Colonic mucosa (tissue), 4 donors: ENCODE measurements around the gene NCAPG2. TPM values are rescaled to one million over a fixed set of nuclear protein-coding genes. Genes with fewer than 3 reads are reported as not detected.

ENCODE experiments used
- DNase-seq: peaks from one replicate; pipeline ENCODE4 v3.0.0-alpha.2; 2020
- H3K27ac ChIP-seq: fragments of 200-600 bp; one replicate; pipeline ENCODE4 v1.8.0; 2021
- H3K27me3 ChIP-seq: fragments of 200-600 bp; one replicate; pipeline ENCODE4 v1.8.0; 2021
- H3K36me3 ChIP-seq: fragments of 200-600 bp; one replicate; pipeline ENCODE4 v1.8.0; 2021
- H3K4me1 ChIP-seq: fragments of 200-600 bp; one replicate; pipeline ENCODE4 v1.8.0; 2021; ENCODE audit warnings: mild to moderate bottlenecking
- H3K4me3 ChIP-seq: fragments of 200-600 bp; one replicate; pipeline ENCODE4 v1.8.0; 2021
- H3K9ac ChIP-seq, 2 donors: one replicate each; pipeline ENCODE4 v1.7.0; 2013; ENCODE audit warnings: control low read depth in 2 of 2, low read depth in 2 of 2, low read length in 2 of 2
- H3K9me3 ChIP-seq: fragments of 200-600 bp; one replicate; pipeline ENCODE4 v1.8.0; 2021
- intact Hi-C: fragments of 100-400 bp; cut with DNase I; formaldehyde crosslinking; loops from one replicate; pipeline ENCODE4 v1.14.1; 2022
- total RNA-seq, 2 donors: library from RNA; stranded (reverse); fragmentation: NEBNext Ultra II Directional in 1 of 2; extraction: Animal tissue kit (Norgen Biotek cat#: 25700) in 1 of 2; gene quantifications; one replicate each; pipeline ENCODE4 v1.2.1, GENCODE V29; 2021
- TF ChIP-seq, protein P1 (sequence below): fragments of 200-600 bp; IDR thresholded peaks from one replicate; pipeline ENCODE4 v1.8.0; 2022; ENCODE audit warnings: antibody characterized with exemption, mild to moderate bottlenecking
- donor health status: healthy.
- donor health status: DM: no; HTN: no; CAD: no.
- donor health status: DM: no; HTN: no; CAD: no.

Gene NCAPG2
- total RNA-seq, 2 donors from 2014 or later, result 15.0 to 48.4 TPM

DNA sequence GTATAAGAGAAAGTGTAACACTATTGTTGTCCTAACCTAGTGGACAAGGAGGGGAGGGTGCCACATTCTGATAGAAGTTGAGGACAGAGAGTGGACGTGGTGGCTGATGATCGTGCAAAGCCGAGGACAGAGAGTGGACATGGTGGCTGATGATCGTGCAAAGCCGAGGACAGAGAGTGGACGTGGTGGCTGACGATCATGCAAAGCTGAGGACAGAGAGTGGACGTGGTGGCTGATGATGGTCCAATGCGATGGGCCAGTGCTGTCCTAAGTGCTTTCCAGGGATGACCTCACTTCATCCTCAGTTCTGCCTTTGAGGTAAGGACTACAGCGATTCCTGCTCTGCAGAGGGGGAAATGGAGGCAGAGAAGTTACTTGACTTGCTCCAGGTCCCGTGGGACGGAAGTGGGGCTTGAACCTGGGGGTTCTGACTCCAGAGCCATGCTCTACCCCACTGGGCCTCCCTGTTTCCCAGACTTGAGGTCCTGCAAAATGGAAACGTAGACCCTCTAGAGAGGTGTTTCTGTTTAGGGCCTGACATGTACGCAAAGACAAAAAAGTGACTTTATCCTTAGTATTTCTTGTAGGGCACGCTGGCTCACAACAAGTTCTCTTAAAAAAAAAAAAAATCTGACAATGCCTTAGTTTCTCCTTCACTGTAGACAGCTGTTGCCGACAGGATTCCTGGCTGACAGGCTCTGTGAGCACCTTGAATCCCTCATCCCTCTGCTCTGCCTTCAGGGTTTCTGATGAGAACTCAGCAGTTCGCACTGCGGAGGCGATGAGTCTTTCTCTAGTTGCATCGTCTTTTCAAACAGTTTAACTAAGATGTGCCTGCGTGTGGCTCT lies 20.3 kb upstream of the NCAPG2 start:
- Histone ChIP-seq H3K4me1 (no peaks in the 10 kb centered on the region), H3K36me3 (no peaks in the 10 kb centered on the region), H3K9ac (no peak overlapping the region), H3K9me3 (no peaks in the 10 kb centered on the region), H3K27me3 (no peaks in the 10 kb centered on the region), H3K4me3 (no peak overlapping the region), H3K27ac (no peak overlapping the region)
- intact Hi-C loops, result no loop called here
- TF ChIP-seq, protein P1, sequence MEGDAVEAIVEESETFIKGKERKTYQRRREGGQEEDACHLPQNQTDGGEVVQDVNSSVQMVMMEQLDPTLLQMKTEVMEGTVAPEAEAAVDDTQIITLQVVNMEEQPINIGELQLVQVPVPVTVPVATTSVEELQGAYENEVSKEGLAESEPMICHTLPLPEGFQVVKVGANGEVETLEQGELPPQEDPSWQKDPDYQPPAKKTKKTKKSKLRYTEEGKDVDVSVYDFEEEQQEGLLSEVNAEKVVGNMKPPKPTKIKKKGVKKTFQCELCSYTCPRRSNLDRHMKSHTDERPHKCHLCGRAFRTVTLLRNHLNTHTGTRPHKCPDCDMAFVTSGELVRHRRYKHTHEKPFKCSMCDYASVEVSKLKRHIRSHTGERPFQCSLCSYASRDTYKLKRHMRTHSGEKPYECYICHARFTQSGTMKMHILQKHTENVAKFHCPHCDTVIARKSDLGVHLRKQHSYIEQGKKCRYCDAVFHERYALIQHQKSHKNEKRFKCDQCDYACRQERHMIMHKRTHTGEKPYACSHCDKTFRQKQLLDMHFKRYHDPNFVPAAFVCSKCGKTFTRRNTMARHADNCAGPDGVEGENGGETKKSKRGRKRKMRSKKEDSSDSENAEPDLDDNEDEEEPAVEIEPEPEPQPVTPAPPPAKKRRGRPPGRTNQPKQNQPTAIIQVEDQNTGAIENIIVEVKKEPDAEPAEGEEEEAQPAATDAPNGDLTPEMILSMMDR, result no peak
- peak; percentile 3 for DNase-seq

DNA sequence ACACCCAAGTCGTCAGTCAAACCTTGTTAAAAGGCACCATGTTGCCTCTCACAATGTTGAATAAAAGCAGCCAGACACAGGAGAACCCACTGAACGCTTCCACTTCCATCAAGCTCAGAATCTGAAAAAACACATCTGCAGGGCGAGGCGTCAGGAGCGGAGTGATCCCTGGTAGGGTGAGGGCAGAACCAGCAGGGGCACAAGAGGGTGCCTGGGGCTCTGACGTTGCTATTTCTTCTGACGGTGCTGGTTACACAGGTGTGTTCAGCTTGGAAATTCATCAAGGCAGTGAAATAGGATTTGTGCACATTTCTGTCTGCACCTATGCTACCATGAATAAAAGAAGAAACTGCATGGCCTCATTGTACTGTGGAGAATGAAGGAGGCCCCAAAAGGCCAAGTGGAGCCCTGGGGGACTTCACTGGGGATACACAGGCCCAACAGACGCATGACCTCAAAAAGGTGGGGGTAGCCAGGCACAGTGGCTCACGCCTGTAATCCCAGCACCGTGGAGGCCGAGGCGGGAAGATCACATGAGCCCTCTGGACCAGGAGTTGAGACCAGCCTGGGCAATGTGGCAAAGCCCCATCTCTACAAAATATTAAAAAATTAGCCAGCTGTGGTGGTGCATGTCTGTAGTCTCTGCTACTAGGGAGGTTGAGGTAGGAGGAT lies 19.2 kb upstream of the NCAPG2 start:
- Histone ChIP-seq H3K9me3 (no peaks in the 10 kb centered on the region), H3K27ac (no peak overlapping the region), H3K27me3 (no peaks in the 10 kb centered on the region), H3K9ac (no peak overlapping the region), H3K4me1 (no peaks in the 10 kb centered on the region), H3K4me3 (no peak overlapping the region), H3K36me3 (no peaks in the 10 kb centered on the region)
- no peak for DNase-seq
- TF ChIP-seq, protein P1, result no peak
- intact Hi-C loops, result no loop called here

DNA sequence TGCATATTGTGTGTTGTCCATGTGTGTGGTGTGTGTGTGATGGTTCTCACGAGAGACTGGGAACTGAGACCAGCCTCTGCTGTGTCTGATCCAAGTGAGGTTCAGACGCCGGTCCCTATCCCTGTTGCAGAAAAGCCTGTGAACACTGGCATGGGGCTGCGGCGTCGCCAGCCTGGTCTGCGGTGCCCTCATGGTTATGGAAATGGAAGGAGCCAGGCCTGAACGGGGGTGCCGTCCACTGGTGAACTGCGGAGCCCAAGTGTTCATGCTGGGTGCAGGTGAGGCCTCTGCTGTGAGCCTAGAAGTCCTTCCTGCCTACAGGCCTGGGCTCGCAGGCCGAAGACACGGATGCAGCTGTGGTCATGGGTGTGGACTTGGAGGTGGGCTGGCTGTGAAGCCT lies 18.7 kb upstream of the NCAPG2 start:
- peak; percentile 9 for DNase-seq
- TF ChIP-seq, protein P1, result no peak
- no peaks in the 10 kb centered on the region for H3K27me3 ChIP-seq
- intact Hi-C loops, result no loop called here
- no peak overlapping the region for H3K27ac ChIP-seq
- H3K36me3 ChIP-seq, result no peaks in the 10 kb centered on the region
- H3K9me3 ChIP-seq, result no peaks in the 10 kb centered on the region
- no peak overlapping the region for H3K4me3 ChIP-seq
- no peak overlapping the region for H3K9ac ChIP-seq
- no peaks in the 10 kb centered on the region for H3K4me1 ChIP-seq

DNA sequence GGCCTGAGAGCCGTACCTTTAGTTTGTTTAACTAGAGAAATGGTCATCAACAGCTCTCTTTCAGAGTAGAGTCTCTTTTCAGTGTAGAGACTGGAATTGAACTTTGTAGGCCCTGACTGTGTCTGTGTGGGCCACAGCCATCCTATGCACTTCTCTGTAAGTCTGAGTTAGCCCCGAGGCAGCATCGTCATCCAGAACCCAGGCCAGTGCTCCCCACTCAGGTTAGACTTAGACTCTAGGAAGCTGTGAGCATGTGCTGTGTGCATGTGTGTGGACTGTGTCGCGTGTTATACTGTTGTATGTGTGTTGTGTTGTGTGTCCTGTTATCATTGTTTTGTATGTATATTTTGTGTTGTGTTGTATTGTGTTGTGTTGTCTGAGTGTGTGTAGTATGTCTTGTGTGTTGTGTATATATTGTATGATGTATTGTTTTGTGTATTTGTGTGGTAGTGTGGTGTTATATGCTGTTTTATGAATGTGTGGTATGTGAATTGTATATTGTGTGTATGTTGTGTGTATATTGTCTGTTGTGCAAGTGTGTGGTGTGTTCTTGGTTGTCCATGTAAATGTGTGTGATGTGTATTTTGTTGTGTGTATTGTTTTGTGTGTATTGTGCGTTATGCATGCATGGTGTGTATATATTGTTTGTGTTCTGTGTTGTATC lies 18.1 kb upstream of the NCAPG2 start:
- no peaks in the 10 kb centered on the region for H3K4me1 ChIP-seq
- peak; percentile 3 for DNase-seq
- intact Hi-C loops, result no loop called here

DNA sequence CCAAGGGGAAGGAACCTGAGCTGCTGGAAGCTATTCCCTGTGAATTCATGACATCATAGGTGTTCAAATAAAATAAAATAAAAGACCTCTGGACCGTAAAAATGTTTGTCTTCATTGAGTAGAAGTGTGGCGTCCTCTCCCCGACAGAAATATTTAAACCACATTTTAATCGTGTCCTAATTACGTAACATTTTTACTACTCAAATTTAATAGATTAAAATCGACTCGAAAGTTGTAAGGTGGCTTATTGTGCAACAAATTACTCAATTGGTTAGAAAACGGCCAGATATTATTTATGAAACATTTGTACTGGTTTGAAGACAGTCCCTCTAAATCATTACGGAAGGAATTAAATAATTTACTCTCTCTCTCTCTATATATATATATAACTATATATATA lies 15.5 kb upstream of the NCAPG2 start:
- no peaks in the 10 kb centered on the region for H3K9me3 ChIP-seq
- no peak overlapping the region for H3K4me3 ChIP-seq
- H3K27me3 ChIP-seq, result no peaks in the 10 kb centered on the region
- no peak overlapping the region for H3K9ac ChIP-seq
- no peaks in the 10 kb centered on the region for H3K36me3 ChIP-seq
- no peak for DNase-seq
- intact Hi-C loops, result no loop called here
- no peak overlapping the region for H3K27ac ChIP-seq
- TF ChIP-seq, protein P1, result no peak
- no peaks in the 10 kb centered on the region for H3K4me1 ChIP-seq

More for the DNA sequence above, 18.1 kb upstream of the NCAPG2 start:
- Histone ChIP-seq H3K27ac (no peak overlapping the region), H3K27me3 (no peaks in the 10 kb centered on the region), H3K9ac (no peak overlapping the region), H3K4me3 (no peak overlapping the region), H3K9me3 (no peaks in the 10 kb centered on the region), H3K36me3 (no peaks in the 10 kb centered on the region)
- TF ChIP-seq, protein P1, result no peak
